ENCODE data around the gene CAMTA1.

The CAMTA1 gene

DNA sequence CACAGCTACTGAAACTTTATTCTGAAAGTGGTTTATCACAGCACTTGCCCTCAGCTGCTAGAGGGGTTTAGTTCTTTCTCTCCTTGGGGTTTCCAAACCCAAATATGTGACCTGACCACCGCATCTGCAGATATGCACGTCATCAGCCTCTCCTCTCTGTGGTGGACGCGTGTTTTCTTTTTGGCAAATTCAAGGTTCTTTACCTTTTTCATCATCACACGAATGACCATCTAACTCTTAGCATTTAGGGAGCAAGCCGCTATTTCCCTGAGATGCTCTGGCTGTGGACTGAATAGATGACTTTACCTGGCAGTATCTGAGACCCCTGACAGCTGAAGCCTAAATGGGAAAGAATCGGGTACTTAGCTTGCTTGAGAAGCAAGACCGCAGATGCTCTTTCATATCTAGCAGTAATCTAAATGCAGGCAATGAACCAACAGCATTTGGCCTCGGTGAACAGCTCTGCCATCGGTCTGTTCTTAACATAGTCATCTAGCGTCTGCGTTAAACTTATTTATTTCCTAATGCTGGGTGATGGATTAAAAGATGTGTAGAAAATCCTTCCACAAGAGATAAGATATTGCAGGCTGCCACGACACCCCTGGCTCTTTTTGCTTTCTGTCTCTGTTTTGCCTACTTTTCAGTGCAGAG is 463.4 kb downstream of the CAMTA1 start:
- no peak for FAIRE-seq

DNA sequence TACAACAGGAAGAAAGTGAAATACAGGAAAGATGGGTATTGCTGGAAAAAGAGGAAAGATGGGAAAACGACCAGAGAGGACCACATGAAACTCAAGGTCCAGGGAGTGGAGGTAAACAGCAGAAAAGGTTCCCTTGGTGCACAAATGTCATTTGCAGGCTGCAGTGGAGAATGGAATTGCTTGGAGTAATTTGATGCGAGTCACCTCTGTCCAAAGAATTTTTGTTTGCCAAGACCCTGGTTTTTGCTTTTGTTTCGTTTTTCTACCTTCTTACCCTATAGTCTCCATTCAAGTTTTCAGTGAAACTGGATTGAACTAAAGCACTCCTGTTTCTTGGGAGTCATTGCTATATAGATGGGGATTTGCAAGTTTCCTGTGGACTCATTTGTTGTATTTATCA is 464.3 kb downstream of the CAMTA1 start:
- FAIRE-seq = no peak

DNA sequence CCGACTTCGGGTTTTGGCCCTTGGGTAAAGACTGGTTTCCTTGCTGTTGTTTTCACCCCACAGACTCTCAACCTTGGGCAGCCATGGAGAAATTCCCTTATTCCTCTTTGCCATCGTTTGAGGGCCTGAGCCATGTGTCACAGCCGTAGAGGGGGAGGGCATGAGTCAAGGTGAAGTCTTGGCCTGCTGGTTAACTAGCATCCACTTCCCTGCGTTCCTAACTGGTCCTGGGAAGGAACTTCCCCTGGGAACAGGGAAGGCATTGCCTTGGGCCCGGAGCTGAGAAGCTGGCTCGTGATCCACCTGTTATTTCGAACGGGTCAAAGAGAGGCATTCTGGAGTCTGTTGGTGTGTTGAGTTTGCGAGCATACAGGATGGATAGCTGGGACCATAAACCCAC is 464.9 kb downstream of the CAMTA1 start:
- FAIRE-seq = no peak

DNA sequence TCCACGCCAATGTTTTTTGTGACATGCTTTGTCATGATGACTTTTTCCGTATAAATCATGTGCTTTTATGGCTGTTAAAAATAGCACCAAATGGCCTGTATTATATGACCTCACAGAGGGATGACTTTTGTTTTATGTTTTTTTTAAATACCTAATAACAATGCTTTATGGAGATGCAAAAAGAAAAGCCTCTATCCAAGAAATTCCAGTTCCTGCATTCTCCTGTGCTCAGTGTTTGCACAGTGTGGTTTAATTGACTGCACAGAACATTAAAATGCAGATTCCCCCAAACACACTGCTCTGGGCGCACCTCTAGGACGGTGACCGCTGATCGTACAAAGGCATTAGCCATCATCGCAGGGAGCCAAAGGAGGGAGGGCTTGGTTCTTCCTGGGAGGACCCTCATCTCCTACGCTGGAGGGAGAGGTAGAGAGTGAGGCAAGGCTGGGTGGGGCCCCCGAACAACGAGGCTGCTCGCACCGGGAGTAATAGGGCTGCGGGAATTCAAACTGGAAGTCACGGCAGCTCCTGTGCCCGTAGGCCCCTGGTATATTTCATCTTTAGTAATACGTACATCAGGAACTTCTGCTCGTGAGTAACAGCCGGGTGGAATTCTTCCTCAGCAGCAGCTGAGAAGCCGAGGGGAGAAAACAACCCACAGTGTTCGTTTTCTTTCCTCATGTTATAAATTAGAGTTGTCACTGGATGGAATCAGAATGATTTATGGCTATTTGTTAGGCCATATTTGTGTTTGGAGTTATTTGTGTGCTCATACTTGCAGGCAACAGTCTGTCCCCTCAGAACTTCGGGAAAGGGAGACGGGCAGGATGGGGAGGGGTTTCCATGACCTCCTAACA is 465.6 kb downstream of the CAMTA1 start:
- peak; percentile 85 for FAIRE-seq

DNA sequence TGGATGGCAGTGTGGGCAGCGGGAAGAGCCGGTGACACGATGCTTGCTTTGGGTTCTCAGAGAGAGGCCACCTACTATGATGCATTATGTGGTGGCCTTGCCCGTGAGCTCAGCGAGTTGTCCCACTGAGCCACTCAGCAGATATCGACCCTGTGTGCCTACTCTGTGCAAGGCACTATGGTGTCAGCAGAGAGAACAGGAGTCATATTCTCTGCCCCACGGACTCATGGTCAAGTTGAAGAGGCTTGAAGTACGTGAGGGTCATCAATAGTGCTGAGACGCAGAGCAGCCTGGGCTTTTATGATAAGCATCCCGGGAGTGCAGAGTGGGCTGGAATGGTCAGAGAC is 466.2 kb downstream of the CAMTA1 start:
- no peak for FAIRE-seq

DNA sequence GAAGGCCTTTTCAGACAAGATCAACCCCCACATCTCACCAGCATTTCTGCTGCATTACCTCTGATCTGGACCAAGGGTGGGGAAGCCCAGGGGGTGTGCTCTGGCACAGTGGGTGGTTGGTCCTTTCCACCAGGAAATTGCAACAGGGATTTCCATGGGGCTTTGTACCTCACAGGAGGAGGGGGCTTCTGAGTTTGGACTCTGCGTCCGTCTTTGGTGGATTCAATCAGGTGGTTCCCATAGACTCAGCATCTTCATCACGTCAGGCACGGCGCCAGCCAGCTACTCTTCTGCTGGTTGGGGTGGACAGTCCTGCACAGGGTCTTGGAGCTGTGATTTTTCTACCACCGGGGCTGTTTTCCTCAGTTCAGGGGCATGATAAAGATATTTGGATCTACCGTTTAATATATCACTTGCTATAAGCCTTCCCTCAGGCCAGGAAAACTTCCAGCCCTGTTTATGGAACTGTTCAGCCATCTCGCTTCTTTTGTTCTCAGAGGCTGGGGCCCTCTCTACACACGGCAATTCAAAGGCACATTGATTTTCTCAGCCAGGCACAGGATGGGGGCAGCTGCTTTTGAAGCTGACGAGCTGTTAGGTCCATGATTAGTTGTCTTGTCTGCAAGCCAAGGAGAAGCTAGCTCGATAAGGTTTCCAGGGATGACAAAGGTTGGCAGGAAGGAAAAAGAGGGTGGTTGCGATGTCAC is 467.3 kb downstream of the CAMTA1 start:
- FAIRE-seq = no peak

DNA sequence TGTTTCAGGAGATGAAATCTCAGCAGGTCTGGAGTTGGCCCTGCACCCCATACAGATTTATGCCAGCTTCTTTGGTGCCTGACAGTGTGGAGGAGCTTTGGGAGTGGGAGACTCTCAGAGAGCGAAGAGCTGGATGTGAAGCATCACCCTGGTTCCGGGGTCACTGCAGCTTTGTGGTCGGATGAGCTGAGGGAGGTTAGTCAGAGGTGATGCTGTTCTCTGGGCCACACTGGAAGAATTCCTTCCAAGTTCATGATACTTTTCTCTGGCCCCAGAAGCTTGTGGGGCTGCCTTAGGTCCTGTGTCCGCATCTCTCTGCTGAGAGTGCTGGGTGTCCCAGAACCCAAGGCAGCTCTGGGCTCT is 467.8 kb downstream of the CAMTA1 start:
- no peak for FAIRE-seq

DNA sequence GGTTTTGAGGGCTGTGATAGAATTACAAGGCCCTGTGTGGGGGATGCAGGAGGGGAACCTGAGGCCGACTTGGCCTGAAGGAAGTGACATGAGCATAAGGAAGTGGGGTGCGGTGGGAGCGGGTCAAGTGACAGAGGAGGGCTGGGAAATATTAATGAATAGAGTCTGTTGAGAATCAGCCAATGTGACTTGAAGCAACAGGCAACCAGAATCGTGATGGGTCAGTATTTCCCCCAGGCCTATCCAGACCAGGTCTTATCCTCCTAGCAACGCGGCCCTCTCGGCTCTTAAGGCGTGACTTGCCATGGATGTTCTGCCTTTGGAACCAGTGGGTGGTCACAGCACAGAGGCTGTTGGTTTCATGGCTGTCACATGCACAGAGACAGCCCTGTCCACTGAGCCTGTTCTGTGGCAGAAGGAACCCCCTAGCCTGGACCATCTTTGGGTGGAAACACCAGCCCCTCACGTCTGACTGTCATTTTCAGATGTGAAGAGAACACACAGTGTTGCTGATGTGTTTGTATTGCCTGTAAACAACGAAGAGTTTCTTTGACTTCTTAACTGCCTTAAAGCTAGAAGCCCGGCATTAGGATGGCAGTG is 468.8 kb downstream of the CAMTA1 start:
- no peak for FAIRE-seq

DNA sequence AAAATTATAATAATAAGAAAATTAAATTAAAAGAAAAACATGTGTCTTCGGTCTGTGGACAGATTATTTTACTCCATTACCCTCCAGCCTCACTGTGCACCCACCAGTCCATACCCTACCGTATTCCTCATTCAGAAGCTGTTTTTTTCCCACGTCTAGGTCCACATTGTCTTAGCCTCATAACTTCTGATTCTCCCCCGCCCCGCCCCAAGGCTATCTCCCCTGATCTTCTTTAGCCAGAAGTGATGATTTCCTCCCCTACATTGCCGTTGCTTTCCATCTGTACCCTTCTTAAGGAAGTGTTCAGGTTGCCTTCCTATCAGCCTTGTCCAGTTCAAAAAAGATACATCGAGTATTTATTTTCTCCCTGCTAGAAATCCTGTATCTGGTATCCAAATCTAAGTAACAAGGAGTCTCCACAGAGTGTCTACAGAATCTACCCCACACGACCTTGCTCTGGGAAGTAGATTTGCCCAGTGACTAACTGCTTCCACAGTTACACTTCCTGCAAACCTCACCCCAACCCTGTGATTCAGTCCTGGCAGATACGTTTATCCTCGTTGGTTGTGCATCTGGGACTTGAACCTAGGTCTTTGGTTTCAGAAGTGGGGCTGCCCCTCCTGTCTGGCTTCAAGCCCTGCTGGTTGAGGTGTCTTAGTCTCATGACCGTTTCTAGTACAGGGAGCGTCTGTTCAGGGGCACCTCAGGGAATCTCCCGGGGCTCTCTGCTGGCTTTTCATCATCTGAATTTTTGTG is 470.2 kb downstream of the CAMTA1 start:
- no peak for FAIRE-seq

DNA sequence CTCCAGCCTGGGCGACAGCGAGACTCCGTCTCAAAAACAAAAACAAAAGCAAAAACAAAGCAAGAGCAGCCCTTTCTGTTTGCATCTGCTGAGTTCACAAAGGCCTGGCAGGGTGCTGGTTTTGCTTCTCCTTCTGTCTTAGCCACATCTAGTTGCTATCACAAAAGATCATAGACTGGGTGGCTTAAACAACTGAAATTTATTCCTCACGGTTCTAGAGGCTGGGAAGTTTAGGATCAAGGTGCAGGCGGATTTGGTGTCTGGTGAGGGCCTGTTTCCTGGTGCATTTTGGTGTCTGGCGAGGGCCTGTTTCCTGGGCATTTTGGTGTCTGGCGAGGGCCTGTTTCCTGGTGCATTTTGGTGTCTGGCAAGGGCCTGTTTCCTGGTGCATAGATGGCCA is 471.3 kb downstream of the CAMTA1 start:
- FAIRE-seq = no peak

DNA sequence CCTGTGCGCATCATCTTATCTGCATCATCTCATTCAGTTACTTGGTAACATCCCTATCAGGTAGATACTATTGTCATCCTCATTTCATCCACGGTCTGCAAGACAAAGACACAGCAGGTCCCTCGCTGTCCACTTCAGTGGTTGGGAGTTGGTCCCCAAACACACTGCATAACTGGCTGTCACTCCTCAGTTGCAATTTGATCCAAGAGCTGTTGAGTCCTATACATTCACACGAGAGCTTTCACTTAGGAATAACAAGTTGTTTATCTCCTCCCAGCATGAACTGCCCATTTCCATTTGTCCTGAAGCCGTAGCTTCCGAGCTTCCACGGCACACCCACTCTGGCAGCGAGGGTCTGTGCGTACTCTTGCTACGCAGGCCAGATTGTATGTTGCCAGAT is 472.0 kb downstream of the CAMTA1 start:
- no peak for FAIRE-seq

DNA sequence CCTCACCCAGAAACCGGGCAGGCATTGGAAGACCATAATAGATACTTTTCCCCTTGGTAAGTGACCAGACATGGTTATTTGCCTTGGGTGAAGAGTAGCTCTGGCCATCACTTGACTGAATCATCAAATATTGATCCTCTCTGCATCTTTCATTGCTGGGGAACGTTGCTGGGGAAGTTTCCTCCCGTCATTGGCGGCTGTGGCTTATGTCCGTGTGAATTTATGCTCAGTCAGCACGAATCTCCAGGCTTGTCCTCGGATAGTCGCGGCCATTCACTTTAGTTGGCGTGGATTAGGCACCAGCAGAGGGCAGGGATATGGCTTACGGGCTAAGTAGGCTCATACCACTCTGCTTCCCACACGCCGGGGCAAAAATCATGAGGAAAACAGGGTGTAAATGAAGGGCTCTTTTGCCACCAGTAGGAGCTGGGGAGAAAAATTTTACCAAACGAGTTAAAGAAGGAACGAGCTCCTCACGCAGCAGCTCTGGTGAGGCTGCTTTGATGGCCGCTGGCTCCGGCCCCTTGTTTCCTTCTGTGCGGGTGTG is 473.4 kb downstream of the CAMTA1 start:
- FAIRE-seq = no peak

DNA sequence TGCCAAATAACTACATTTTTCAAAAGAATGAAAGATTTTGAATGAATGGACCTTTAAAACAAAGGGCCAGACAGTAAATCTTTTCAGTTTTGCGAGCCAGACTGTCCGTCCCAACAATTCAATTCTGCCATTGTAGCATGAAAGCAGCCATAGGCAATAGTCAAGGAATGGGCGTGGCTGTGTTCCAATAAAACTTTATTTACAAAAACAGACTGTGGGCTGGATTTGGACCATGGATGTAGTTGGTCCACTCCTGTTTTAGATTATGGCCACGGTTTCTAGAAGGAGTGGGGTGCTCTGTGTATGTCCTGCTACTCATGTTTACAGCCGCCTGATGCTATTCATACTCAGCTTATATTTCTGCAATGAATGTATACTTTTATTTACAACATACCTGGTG is 474.7 kb downstream of the CAMTA1 start:
- no peak for FAIRE-seq

DNA sequence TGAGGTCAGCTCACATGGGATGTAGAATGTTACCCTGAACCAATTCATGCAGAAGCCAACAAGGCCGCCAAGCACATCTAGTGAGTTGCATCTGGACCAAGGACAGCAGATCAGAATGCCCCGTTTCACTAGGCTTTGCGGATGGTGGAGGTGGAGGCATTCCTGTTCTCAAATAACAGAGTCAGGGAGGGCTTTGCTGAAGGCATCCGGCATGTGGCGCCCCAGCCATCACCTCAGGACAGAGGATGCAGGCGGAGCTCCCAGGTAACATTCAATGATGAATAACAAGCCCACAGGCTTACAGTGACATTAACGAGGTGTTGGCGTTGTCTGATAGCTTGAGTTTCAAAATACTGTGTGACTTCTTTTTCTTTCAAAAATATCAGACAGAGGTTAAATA is 476.2 kb downstream of the CAMTA1 start:
- FAIRE-seq = no peak

DNA sequence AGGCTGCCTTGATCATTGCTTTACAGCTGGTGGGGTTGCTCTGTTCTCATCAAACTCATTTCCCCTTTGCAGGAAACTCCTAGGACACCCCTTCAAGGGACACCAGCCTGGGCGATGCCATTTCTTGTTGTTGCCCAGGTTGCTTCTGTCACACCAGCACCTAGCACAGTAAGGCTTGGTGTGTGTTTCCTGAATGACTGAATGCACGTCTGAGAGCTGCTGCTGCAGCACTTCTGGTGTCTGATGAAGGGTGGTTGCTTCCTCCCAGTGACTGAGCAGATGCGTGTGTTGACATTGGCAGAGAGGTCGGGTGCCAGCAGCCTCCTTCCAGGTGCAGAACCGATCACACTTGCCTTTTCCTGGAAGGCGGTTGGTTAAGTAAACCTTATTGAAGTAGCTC is 477.4 kb downstream of the CAMTA1 start:
- no peak for FAIRE-seq

DNA sequence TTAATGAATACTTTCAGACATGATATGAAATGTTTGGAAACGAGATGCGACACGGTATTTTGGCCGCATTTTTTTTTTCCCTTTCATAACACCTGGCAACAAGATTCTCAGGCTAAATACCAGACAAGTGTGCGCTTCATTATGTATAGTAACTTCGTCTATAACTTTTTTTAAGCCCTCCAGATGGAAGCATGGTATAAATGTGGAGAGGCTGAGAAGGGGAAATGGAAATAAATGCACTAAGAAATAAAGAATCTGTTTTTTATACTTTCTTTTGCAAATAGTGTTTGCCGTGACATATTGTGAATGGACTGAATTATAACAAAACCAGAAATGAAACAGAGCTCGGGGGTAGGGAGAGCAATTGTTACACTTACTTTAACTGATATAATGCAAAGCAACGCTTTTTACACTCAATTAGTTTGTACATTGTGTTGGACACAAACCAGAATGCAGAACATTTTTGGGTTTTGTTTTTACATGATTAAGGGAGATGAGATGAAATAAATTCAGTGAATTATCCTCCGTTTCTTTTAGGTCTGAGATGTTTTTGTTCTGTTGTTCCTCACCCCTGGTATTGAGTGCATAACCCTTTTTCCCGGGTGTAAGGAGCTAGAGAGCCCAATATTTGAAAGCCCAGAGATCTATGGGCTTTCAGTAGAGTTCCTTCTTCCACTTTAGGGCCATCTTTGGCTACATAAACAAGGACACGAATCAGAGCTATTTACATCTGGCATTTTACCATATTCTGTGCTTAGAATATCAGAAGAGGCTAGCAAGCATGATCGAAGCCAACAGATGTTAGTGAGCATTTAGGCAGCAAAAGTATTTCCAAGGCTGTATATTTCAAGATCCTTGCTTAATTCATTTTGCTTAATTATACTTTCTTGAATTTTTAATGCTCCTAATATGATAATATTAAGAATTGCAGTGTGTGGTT is 478.0 kb downstream of the CAMTA1 start:
- no peak for FAIRE-seq

DNA sequence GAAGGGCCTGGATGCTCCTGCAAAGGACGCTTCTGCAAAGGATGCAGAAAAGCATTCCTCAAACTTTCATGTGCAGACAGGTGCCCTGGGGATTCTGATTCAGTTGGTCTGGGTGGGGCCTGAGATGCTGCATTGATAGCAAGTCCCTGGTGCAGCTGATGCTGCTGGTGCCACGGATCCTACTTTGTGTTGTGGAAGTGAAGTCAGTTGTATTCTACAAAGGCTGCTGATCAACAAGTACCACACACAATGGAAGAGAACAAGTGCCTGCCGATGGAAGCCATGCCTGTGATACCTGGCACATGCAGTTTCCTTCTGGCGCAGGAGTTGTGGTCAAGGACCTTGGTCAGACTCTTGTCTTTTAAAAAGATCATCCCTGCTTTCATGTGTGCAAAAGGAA is 478.8 kb downstream of the CAMTA1 start:
- no peak for FAIRE-seq

DNA sequence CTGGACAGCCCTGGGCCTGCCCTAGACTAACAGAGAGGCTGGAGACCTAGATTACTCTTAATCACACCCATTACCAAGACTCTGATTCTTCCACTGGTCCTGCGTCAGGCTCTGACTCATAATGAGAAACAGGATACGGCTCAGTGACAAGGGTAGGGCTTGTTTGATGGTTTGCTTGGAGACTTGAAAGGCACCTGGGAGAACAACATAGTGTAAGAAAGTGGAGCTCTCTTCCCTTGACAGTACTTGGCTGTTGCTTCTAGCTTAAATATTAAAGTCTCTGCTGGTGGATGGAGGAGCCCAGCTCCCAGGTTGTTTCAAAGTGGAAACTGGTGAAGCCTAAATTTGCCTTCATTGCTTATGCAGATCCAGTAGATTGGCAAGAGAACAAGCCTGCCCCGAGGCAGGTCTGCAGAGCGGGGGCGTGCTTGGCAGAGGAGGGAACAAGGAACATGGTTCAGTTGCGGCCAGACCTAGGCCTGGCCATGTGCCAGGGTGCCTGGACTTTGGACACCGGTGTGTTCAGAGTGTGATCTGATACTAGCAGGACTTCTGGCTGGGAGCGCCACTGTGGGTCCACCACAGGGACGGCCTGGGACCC is 480.6 kb downstream of the CAMTA1 start:
- FAIRE-seq = no peak

DNA sequence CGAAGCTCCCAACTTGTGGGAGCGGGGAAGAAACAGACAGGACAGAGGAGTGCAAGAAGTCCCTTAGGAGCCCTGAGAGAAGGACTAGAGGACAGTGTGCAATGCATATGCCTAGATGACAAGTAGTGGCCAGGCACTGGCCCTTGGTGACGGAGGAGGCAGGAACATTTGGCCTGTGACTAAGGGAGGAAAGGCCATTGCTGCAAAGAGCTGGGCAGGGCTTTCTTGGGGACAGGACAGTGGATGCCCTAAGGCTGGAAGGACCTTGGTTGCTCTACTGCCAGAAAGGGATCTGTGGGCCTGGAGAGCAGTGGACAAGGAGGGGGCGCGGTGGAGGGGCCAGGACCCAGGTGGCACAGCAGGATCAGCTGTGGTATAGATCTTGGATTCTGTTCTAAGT is 481.3 kb downstream of the CAMTA1 start:
- no peak for FAIRE-seq

DNA sequence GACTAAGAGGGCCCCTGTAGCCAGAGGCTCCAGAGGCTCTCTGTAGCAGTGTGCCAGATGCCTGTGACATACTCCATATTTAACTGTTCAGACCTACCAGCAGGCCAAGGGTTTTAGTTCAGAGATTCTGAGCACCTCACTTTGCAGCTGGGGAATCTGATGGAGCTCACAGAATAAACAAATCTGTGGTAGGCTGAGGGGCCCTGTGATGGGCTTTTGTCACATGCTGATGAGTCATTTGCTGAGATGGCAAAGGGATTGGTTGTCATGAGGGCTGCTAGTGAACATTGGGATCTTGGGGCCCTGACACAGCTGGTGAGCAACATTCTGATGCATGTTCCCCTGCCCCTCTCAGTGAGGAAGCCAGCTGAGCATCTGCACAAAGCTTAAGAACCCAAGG is 482.2 kb downstream of the CAMTA1 start:
- no peak for FAIRE-seq

DNA sequence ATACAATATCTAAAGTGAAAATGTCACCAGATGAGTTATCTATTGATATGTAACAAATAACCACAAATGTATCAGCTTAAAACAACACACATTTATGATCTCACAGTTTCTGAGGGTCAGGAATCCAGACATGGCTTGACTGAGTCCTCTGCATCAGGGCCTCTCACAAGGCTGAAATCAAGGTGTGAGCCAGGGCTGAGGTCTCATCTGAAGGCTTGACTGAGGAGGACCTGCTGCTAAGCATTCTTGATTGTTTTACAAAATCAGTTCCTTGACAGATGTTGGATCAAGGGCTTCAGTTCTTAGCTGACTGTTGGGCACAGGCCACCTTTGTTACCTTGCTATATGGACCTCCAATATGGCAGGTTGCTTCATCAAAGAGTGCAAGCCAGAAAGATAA is 483.7 kb downstream of the CAMTA1 start:
- FAIRE-seq = no peak

Data from endometrium (tissue), 2 donors.